B cell (primary cell): Measurements from ENCODE around the gene MID1.

Experiments used
- EZH2 ChIP-seq: IDR thresholded peaks from 2 replicates; pipeline ENCODE4 v1.6.1; 2012; ENCODE audit warnings: borderline replicate concordance, low read depth, mild to moderate bottlenecking, moderate library complexity, low read length; ENCODE audit not compliant: insufficient read depth, poor library complexity, severe bottlenecking
- TF ChIP-seq, protein P1 (sequence below): fragments of 200-600 bp; IDR thresholded peaks from one replicate; pipeline ENCODE4 v1.8.0; 2022; ENCODE audit warnings: antibody characterized with exemption, mild to moderate bottlenecking

- TF ChIP-seq, protein P1, sequence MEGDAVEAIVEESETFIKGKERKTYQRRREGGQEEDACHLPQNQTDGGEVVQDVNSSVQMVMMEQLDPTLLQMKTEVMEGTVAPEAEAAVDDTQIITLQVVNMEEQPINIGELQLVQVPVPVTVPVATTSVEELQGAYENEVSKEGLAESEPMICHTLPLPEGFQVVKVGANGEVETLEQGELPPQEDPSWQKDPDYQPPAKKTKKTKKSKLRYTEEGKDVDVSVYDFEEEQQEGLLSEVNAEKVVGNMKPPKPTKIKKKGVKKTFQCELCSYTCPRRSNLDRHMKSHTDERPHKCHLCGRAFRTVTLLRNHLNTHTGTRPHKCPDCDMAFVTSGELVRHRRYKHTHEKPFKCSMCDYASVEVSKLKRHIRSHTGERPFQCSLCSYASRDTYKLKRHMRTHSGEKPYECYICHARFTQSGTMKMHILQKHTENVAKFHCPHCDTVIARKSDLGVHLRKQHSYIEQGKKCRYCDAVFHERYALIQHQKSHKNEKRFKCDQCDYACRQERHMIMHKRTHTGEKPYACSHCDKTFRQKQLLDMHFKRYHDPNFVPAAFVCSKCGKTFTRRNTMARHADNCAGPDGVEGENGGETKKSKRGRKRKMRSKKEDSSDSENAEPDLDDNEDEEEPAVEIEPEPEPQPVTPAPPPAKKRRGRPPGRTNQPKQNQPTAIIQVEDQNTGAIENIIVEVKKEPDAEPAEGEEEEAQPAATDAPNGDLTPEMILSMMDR, result no peak
- TF ChIP-seq EZH2, result no peak
These were observed 178.9 kb downstream of the MID1 start for GRCh38 chrX:10441464-10441863.
